ENCODE measurements around the gene UGDH. TPM values are rescaled to one million over a fixed set of nuclear protein-coding genes. Genes with fewer than 3 reads are reported as not detected.

The UGDH gene
- polyA plus RNA-seq, 1 donor (not counting 4 experiments of a cell fraction or from before 2014, with no cell fraction given) = 39.4 TPM

DNA sequence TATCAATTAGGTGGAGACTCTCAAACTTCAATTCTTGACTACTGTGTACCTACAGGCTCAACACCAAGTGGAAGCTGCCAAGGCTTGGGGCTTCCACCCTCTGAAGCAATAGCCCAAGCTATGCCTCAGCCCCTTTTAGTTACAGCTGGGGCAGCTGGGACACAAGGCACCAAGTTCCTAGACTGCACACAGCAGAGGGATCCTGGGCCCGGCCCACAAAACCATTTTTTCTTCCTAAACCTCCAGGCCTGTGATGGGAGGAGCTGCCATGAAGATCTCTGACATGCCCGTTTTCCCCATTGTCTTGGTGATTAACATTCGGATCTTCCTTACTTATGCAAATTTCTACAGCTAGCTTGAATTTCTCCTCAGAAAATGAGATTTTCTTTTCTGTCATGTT lies 3.4 kb upstream of the UGDH start:
- Histone ChIP-seq H3K9ac (ENCODE audit: control insufficient read depth, extremely low read depth, insufficient read depth, low read length) (no peak overlapping the region), H3K4me1 (ENCODE audit: control insufficient read depth, extremely low read depth, insufficient read depth, low read length) (peaks cover 9% of the 10 kb centered on the region), H3K36me3 (ENCODE audit: control insufficient read depth in 2 of 2, extremely low read depth in 1 of 2, insufficient read depth in 2 of 2, low read length in 2 of 2) (peaks cover 0 to 2% of the 10 kb centered on the region in 2 experiments), H3K27me3 (ENCODE audit: control insufficient read depth, extremely low read depth, insufficient read depth, low read length) (no peaks in the 10 kb centered on the region), H3K9me3 (ENCODE audit: control insufficient read depth, low read depth, low read length) (peaks cover 2% of the 10 kb centered on the region), H3K79me2 (ENCODE audit: control insufficient read depth, insufficient read depth, low read length) (peaks cover 15% of the 10 kb centered on the region), H3K4me2 (ENCODE audit: control insufficient read depth, extremely low read depth, insufficient read depth, low read depth, low read length) (no peak overlapping the region), H3K27ac (ENCODE audit: control insufficient read depth, insufficient read depth, low read length) (no peak overlapping the region), H3K4me3 (ENCODE audit: control insufficient read depth in 2 of 3, extremely low read depth in 1 of 3, insufficient read depth in 2 of 3, low read depth in 1 of 3, low read length in 3 of 3) (no peak overlapping the region), H2AFZ (ENCODE audit: control insufficient read depth, low read length) (no peak overlapping the region), H3K9me1 (ENCODE audit: control insufficient read depth, extremely low read depth, insufficient read depth, low read length) (no peaks in the 10 kb centered on the region), H4K20me1 (ENCODE audit: control insufficient read depth, extremely low read depth, insufficient read depth, low read length) (no peaks in the 10 kb centered on the region)
- TF ChIP-seq EZH2 (IDR thresholded peaks at IDR 0.05; ENCODE audit: low read length) = no peak
- TF ChIP-seq, protein P1, sequence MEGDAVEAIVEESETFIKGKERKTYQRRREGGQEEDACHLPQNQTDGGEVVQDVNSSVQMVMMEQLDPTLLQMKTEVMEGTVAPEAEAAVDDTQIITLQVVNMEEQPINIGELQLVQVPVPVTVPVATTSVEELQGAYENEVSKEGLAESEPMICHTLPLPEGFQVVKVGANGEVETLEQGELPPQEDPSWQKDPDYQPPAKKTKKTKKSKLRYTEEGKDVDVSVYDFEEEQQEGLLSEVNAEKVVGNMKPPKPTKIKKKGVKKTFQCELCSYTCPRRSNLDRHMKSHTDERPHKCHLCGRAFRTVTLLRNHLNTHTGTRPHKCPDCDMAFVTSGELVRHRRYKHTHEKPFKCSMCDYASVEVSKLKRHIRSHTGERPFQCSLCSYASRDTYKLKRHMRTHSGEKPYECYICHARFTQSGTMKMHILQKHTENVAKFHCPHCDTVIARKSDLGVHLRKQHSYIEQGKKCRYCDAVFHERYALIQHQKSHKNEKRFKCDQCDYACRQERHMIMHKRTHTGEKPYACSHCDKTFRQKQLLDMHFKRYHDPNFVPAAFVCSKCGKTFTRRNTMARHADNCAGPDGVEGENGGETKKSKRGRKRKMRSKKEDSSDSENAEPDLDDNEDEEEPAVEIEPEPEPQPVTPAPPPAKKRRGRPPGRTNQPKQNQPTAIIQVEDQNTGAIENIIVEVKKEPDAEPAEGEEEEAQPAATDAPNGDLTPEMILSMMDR (optimal IDR thresholded peaks at IDR 0.05 in 1 of 3, IDR thresholded peaks at IDR 0.05 in 1 of 3, conservative IDR thresholded peaks at IDR 0.05 in 1 of 3; ENCODE audit: extremely low read depth in 1 of 3, insufficient read depth in 2 of 3, low read length in 3 of 3) = no peak
- dilution Hi-C loops (cut with MboI; ENCODE audit: extremely low pct_ligation_motif_present, low sequenced_read_pairs) = no loop called here
- no peak for DNase-seq (ENCODE audit: low read depth, low spot score)
- no peak for FAIRE-seq

DNA sequence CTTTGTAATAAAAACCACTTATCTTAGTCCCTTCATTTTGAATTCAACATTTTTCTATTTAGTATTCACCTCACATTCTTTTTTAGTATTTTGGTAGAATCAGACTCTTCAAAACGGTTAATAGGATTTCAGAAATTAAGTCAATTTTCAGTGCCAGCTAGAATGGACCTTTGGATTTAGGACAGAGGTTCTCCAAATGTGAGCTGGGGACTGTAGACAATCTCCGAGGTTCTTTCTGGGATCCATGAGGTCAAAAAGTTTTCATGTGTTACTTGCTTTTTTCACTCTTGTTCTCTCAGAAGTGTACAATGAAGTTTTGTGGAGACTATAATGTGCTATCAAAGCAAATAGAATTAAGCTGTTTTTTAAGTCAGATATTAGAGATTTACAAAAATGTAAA lies 2.3 kb upstream of the UGDH start:
- H2AFZ ChIP-seq (ENCODE audit: control insufficient read depth, low read length) = no peak overlapping the region
- TF ChIP-seq EZH2 (IDR thresholded peaks at IDR 0.05; ENCODE audit: low read length) = no peak
- TF ChIP-seq, protein P1 (optimal IDR thresholded peaks at IDR 0.05 in 1 of 3, IDR thresholded peaks at IDR 0.05 in 1 of 3, conservative IDR thresholded peaks at IDR 0.05 in 1 of 3; ENCODE audit: extremely low read depth in 1 of 3, insufficient read depth in 2 of 3, low read length in 3 of 3) = no peak
- dilution Hi-C loops (cut with MboI; ENCODE audit: extremely low pct_ligation_motif_present, low sequenced_read_pairs) = no loop called here
- no peak overlapping the region for H3K9ac ChIP-seq (ENCODE audit: control insufficient read depth, extremely low read depth, insufficient read depth, low read length)
- H3K79me2 ChIP-seq (ENCODE audit: control insufficient read depth, insufficient read depth, low read length) = peaks cover 21% of the 10 kb centered on the region
- no peak for DNase-seq (ENCODE audit: low read depth, low spot score)
- FAIRE-seq = no peak
- no peak overlapping the region for H3K4me3 ChIP-seq (ENCODE audit: control insufficient read depth in 2 of 3, extremely low read depth in 1 of 3, insufficient read depth in 2 of 3, low read depth in 1 of 3, low read length in 3 of 3)
- H3K9me1 ChIP-seq (ENCODE audit: control insufficient read depth, extremely low read depth, insufficient read depth, low read length) = no peaks in the 10 kb centered on the region
- H3K27ac ChIP-seq (ENCODE audit: control insufficient read depth, insufficient read depth, low read length) = no peak overlapping the region
- peaks cover 2% of the 10 kb centered on the region for H3K9me3 ChIP-seq (ENCODE audit: control insufficient read depth, low read depth, low read length)
- no peak overlapping the region for H3K4me2 ChIP-seq (ENCODE audit: control insufficient read depth, extremely low read depth, insufficient read depth, low read depth, low read length)
- H3K4me1 ChIP-seq (ENCODE audit: control insufficient read depth, extremely low read depth, insufficient read depth, low read length) = peaks cover 9% of the 10 kb centered on the region
- peaks cover 0 to 2% of the 10 kb centered on the region in 2 experiments for H3K36me3 ChIP-seq (ENCODE audit: control insufficient read depth in 2 of 2, extremely low read depth in 1 of 2, insufficient read depth in 2 of 2, low read length in 2 of 2)
- H3K27me3 ChIP-seq (ENCODE audit: control insufficient read depth, extremely low read depth, insufficient read depth, low read length) = no peaks in the 10 kb centered on the region
- no peaks in the 10 kb centered on the region for H4K20me1 ChIP-seq (ENCODE audit: control insufficient read depth, extremely low read depth, insufficient read depth, low read length)
